ENCODE data around the gene WDFY1. TPM values are rescaled to one million over a fixed set of nuclear protein-coding genes. Genes with fewer than 3 reads are reported as not detected.

Gene WDFY1
- total RNA-seq, 1 experiment from 2014 or later: 44.7 TPM

DNA sequence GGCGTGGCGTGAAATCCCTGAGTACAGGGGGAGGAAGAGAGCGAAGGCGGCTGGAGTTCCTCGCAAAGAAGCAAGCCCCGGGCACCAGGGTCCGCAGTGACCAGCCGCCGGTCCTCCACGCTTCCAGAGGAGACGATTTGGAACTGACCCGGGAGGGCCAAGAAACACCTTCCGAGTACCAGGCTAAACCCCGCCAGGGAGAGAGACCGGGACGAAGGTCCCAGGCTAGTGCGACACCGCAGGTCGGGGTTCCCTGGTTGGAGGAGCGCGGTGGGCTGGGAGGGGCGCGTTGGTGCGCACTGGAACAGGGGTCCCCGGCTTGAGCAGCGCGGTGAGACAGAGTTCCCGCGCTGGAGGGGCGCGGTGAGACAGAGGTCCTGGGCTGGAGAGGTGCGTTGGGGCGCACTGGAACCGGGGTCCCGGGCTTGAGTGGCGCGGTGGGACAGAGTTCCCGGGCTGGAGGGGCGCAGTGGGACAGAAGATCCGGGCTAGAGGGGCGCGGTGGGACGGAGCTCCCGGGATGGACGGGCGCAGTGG lies 901 bp downstream of the WDFY1 start:
- TF ChIP-seq JUND (IDR thresholded peaks at IDR 0.05) (no peak), TCF7L2 (IDR thresholded peaks at IDR 0.05; ENCODE audit: borderline replicate concordance, extremely low read depth, insufficient read depth, insufficient read length) (no peak), YY1 (IDR thresholded peaks at IDR 0.05; ENCODE audit: extremely low read depth, insufficient replicate concordance, low read depth, low read length) (no peak), POLR2A (IDR thresholded peaks at IDR 0.05; ENCODE audit: borderline replicate concordance, extremely low read depth, insufficient read depth, insufficient read length) (no peak), ATF3 (IDR thresholded peaks at IDR 0.05) (no peak), FOSL1 (IDR thresholded peaks at IDR 0.05; ENCODE audit: low read depth) (no peak)
- no peaks in the 10 kb centered on the region for H3K36me3 ChIP-seq (ENCODE audit: control insufficient read depth in 1 of 2, insufficient read depth in 2 of 2, low read length in 2 of 2)
- H3K4me2 ChIP-seq (ENCODE audit: low read length): peak overlapping the region; percentile 88
- H3K79me2 ChIP-seq (ENCODE audit: insufficient read depth, low read length): peaks cover 45% of the 10 kb centered on the region
- no peak overlapping the region for H2AFZ ChIP-seq (ENCODE audit: low read depth, low read length, poor library complexity, severe bottlenecking)
- intact Hi-C loops (cut with micrococcal nuclease): loop anchor here (10.0 kb wide), 2 partner anchors 109 to 249 kb away; partner anchors contain the start of gene AP1S3
- H3K27ac ChIP-seq (ENCODE audit: low read depth, low read length): peak overlapping the region; percentile 74
- ChIA-PET CTCF (no interaction called here), RAD21 (ENCODE audit: low non-redundant PET in 1 of 2, low total read pairs in 2 of 2, uncharacterized antibody in 2 of 2, unreplicated experiment in 2 of 2) (interaction anchor here in 1 of 2 experiments (0.6 kb wide), 1 partner anchor 11 kb away, joined by 3 read pairs; no protein-coding TSS in a partner anchor), POLR2A (no interaction called here)
- no peak for DNase-seq (ENCODE audit: low read depth, low spot score)
- H3K9me3 ChIP-seq (ENCODE audit: control insufficient read depth in 1 of 2, insufficient read depth in 1 of 2, low read depth in 1 of 2, low read length in 2 of 2): no peaks in the 10 kb centered on the region
- H3K27me3 ChIP-seq (ENCODE audit: insufficient read depth, low read length): no peaks in the 10 kb centered on the region
- ATAC-seq: peak; percentile 59
- no TSS peak for BruUV-seq (replicated peaks)
- H3K4me1 ChIP-seq (ENCODE audit: control insufficient read depth in 1 of 2, insufficient read depth in 2 of 2, low read length in 2 of 2): peaks cover 18 to 38% of the 10 kb centered on the region in 2 experiments
- H3K9me2 ChIP-seq (ENCODE audit: insufficient read depth): no peaks in the 10 kb centered on the region
- H4K20me1 ChIP-seq (ENCODE audit: insufficient read depth): no peaks in the 10 kb centered on the region
- peak overlapping the region; percentile 75 to 95 for H3K4me3 ChIP-seq (replicated peaks in 1 of 2; ENCODE audit: low read depth in 1 of 2, low read length in 2 of 2)
- peak overlapping the region; percentile 88 for H3K9ac ChIP-seq (ENCODE audit: low read length)

DNA sequence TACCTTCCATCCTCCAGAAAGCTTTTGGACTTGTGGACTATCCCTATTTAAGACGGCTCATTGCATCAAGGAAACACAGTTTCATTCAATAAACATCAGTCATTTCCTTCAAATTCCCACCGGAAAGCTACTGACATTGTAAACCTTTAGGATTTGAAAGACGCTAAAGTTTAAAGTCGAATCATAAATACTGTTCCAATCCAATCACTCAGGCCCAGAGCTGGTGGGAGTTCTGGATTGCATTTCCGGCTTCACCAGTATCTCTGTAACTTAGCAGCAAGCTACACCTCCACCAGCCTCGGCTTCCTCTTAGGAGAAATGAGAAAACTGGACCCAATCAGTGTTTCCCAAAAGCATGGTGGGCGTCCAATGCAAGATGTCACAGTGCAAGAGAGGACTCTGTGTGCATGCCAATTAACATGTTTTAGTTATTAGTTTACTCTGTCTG lies 1.6 kb downstream of the WDFY1 start:
- POLR2A ChIA-PET: interaction anchor here (0.7 kb wide), 1 partner anchor 214 kb away, joined by 4 read pairs; no protein-coding TSS in a partner anchor

More for the DNA sequence above, 1.6 kb downstream of the WDFY1 start:
- no TSS peak for BruUV-seq (replicated peaks)
- Histone ChIP-seq H3K4me3 (replicated peaks in 1 of 2; ENCODE audit: low read depth in 1 of 2, low read length in 2 of 2) (peak overlapping the region; percentile 75 to 95), H3K4me2 (ENCODE audit: low read length) (peak overlapping the region; percentile 88), H3K9me2 (ENCODE audit: insufficient read depth) (no peaks in the 10 kb centered on the region), H3K4me1 (ENCODE audit: control insufficient read depth in 1 of 2, insufficient read depth in 2 of 2, low read length in 2 of 2) (peaks cover 18 to 38% of the 10 kb centered on the region in 2 experiments), H3K27me3 (ENCODE audit: insufficient read depth, low read length) (no peaks in the 10 kb centered on the region), H3K9me3 (ENCODE audit: control insufficient read depth in 1 of 2, insufficient read depth in 1 of 2, low read depth in 1 of 2, low read length in 2 of 2) (no peaks in the 10 kb centered on the region), H3K36me3 (ENCODE audit: control insufficient read depth in 1 of 2, insufficient read depth in 2 of 2, low read length in 2 of 2) (no peaks in the 10 kb centered on the region), H3K9ac (ENCODE audit: low read length) (peak overlapping the region; percentile 88), H3K27ac (ENCODE audit: low read depth, low read length) (peak overlapping the region; percentile 74; the same call in 1 of the 2 replicates), H2AFZ (ENCODE audit: low read depth, low read length, poor library complexity, severe bottlenecking) (no peak overlapping the region), H4K20me1 (ENCODE audit: insufficient read depth) (no peaks in the 10 kb centered on the region), H3K79me2 (ENCODE audit: insufficient read depth, low read length) (peaks cover 51% of the 10 kb centered on the region)
- no peak for DNase-seq (ENCODE audit: low read depth, low spot score)
- no peak for ATAC-seq
- ChIA-PET RAD21 (ENCODE audit: low non-redundant PET in 1 of 2, low total read pairs in 2 of 2, uncharacterized antibody in 2 of 2, unreplicated experiment in 2 of 2) (interaction anchor here (0.6 to 1.2 kb wide), 2 partner anchors 11 to 82 kb away, joined by 3 read pairs; no protein-coding TSS in a partner anchor), CTCF (no interaction called here)
- TF ChIP-seq POLR2A (IDR thresholded peaks at IDR 0.05; ENCODE audit: borderline replicate concordance, extremely low read depth, insufficient read depth, insufficient read length) (no peak), SRF (IDR thresholded peaks at IDR 0.05; ENCODE audit: low read depth) (no peak), SIN3A (IDR thresholded peaks at IDR 0.05; ENCODE audit: low read depth) (no peak), JUND (IDR thresholded peaks at IDR 0.05) (no peak), ELF1 (IDR thresholded peaks at IDR 0.05; ENCODE audit: borderline replicate concordance, low read depth) (no peak), CTCF (IDR thresholded peaks at IDR 0.05 in 2 of 3, conservative IDR thresholded peaks at IDR 0.05 in 1 of 3; ENCODE audit: borderline replicate concordance in 1 of 3, insufficient read depth in 1 of 3, low read depth in 2 of 3, low read length in 2 of 3) (no peak), ZFX (IDR thresholded peaks at IDR 0.05) (no peak), FOSL1 (IDR thresholded peaks at IDR 0.05; ENCODE audit: low read depth) (no peak)
- intact Hi-C loops (cut with micrococcal nuclease): loop anchor here (10.0 kb wide), 2 partner anchors 109 to 249 kb away; partner anchors contain the start of gene AP1S3

All from HCT116 (cell line).